Spleen (tissue), 11 donors: ENCODE results near the gene COQ8A. TPM values are rescaled to one million over a fixed set of nuclear protein-coding genes. Genes with fewer than 3 reads are reported as not detected.

Experiments
- DNase-seq: peaks from one replicate; pipeline ENCODE4 v3.0.0-alpha.2; 2020
- H3K27ac ChIP-seq, 8 donors: fragments of 200-600 bp; sonication (generic) in 7 of 8; 1 replicate in 4 of 8; 2 replicates in 4 of 8; pipeline versions ENCODE4 v1.5.0 to v1.8.0; 2016 to 2021; ENCODE audit warnings: inconsistent platforms in 4 of 8, mild to moderate bottlenecking in 4 of 8, moderate library complexity in 1 of 8
- H3K27me3 ChIP-seq, 7 donors: fragments of 200-600 bp; sonication (generic) in 6 of 7; replicated peaks in 1 of 7; 1 replicate in 4 of 7; 2 replicates in 3 of 7; pipeline versions ENCODE4 v1.5.0 to v1.8.0; 2016 to 2021; ENCODE audit warnings: inconsistent platforms in 3 of 7, mild to moderate bottlenecking in 1 of 7
- H3K36me3 ChIP-seq, 6 donors: fragments of 200-600 bp; sonication (generic) in 5 of 6; 1 replicate in 4 of 6; 2 replicates in 2 of 6; pipeline versions ENCODE4 v1.5.0 to v1.8.0; 2016 to 2021; ENCODE audit warnings: inconsistent platforms in 2 of 6
- H3K4me1 ChIP-seq, 6 donors: fragments of 200-600 bp; sonication (generic) in 5 of 6; 1 replicate in 3 of 6; 2 replicates in 3 of 6; pipeline versions ENCODE4 v1.5.0 to v1.8.0; 2016 to 2021; ENCODE audit warnings: inconsistent platforms in 3 of 6
- H3K4me3 ChIP-seq, 8 donors: fragments of 200-600 bp; sonication (generic) in 7 of 8; 1 replicate in 4 of 8; 2 replicates in 4 of 8; pipeline versions ENCODE4 v1.5.0 to v1.8.0; 2016 to 2021; ENCODE audit warnings: inconsistent platforms in 4 of 8, mild to moderate bottlenecking in 4 of 8, moderate library complexity in 2 of 8
- H3K9me3 ChIP-seq, 8 donors: fragments of 200-600 bp; sonication (generic) in 7 of 8; 1 replicate in 4 of 8; 2 replicates in 4 of 8; pipeline versions ENCODE4 v1.5.0 to v1.8.0; 2016 to 2021; ENCODE audit warnings: inconsistent platforms in 4 of 8
- CTCF ChIP-seq, 11 experiments: fragments of 200-600 bp in 7 of 11; fragments of 450-650 bp in 4 of 11; sonication (generic) in 4 of 11; IDR thresholded peaks in 8 of 11; conservative IDR thresholded peaks in 3 of 11; 1 replicate in 7 of 11; 2 replicates in 4 of 11; pipeline versions ENCODE4 v1.4.0 to v1.8.0; 2016 to 2021; ENCODE audit warnings: antibody characterized with exemption in 11 of 11, inconsistent platforms in 4 of 11, mild to moderate bottlenecking in 1 of 11
- POLR2A ChIP-seq, 3 donors: fragments of 450-650 bp; IDR thresholded peaks; one replicate each; pipeline ENCODE4 v1.5.1; 2017; ENCODE audit warnings: antibody characterized with exemption in 3 of 3, mild to moderate bottlenecking in 1 of 3
- POLR2AphosphoS5 ChIP-seq, 3 donors: sonication (generic); formaldehyde crosslinking; IDR thresholded peaks; one replicate each; pipeline ENCODE4 v1.5.1; 2017; ENCODE audit warnings: antibody characterized with exemption in 3 of 3
- WGBS, 5 donors: extraction: QIAGEN DNeasy Blood & Tissue Kit in 3 of 5; methylation state at CpG; one replicate each; pipeline versions ENCODE4 v1.1.5 to v1.1.7; 2013 to 2018; 5-methylcytosine and 5-hydroxymethylcytosine counted together
- intact Hi-C: fragments of 100-400 bp; cut with DNase I; formaldehyde crosslinking; loops from one replicate; pipeline ENCODE4 v1.15.0; 2023; ENCODE audit warnings: low total_unique reads
- polyA plus RNA-seq, 3 donors: library from polyadenylated mRNA; stranded (reverse); fragments of 200-250 nt; gene quantifications; one replicate each; pipeline ENCODE4 v1.2.1, GENCODE V29; 2013
- total RNA-seq, 7 donors: library from RNA; depleted of rRNA in 3 of 7; stranded (reverse); fragments of >200 nt in 3 of 7; fragmentation: NEBNext Ultra II Directional in 4 of 7; extraction: Animal tissue kit (Norgen Biotek cat#: 25700) in 4 of 7; gene quantifications; one replicate each; pipeline versions ENCODE4 v1.1.0 to v1.2.1, GENCODE V29; 2016 to 2021
- donor health status: healthy with polysubstance abuse.
- donor health status: DM: no; HTN: no; CAD: no; lungs with moderate emphysema.
- donor health status: DM: no; HTN: no; CAD: no.
- donor health status: Bipolar disorder and iron deficiency.
- donor health status: healthy.
- donor health status: DM: no; HTN: no; CAD: no.
- donor health status: DM: yes; HTN: yes; CAD: no.

Gene COQ8A
- total and polyA plus RNA-seq, 10 donors = 31.0 to 59.4 (median 41.2) TPM

- WGBS, 5 donors = 0 to 1% (median 0%) methylated on average over 17 to 51 of the region's 51 CpGs
- Histone ChIP-seq H3K4me3 (peak overlapping the region; percentile 66 to 90 (median 79)), H3K9me3 (peaks cover 0 to 18% (median 15%) of the 10 kb centered on the region in 8 donors), H3K4me1 (peaks cover 12 to 59% (median 47%) of the 10 kb centered on the region in 6 donors), H3K36me3 (no peaks in the 10 kb centered on the region), H3K27ac (peak overlapping the region; percentile 96 to 99 (median 97)), H3K27me3 (no peaks in the 10 kb centered on the region)
- DNase-seq = peak; percentile 96
- peak; percentile 72 to 98 (median 93) for TF ChIP-seq POLR2A (IDR thresholded peaks at IDR 0.05)
- TF ChIP-seq POLR2AphosphoS5 (IDR thresholded peaks at IDR 0.05) = peak; percentile 99 to 100 (median 99)
- TF ChIP-seq CTCF (IDR thresholded peaks at IDR 0.05 in 8 of 11, conservative IDR thresholded peaks at IDR 0.05 in 3 of 11) = no peak
- intact Hi-C loops = no loop called here
Measured at GRCh38 chr1:226939438-226940028, 561 bp upstream of the COQ8A start.

GRCh38 chr1:226940806-226941067 is 643 bp downstream of the COQ8A start:
- Histone ChIP-seq H3K27ac (peak overlapping the region in 6 of 8 donors; percentile 96 to 99 (median 98)), H3K36me3 (peaks cover 0 to 9% (median 0%) of the 10 kb centered on the region in 6 donors), H3K4me1 (peaks cover 12 to 71% (median 55%) of the 10 kb centered on the region in 6 donors), H3K9me3 (peaks cover 0 to 6% (median 3%) of the 10 kb centered on the region in 8 donors), H3K4me3 (peak overlapping the region; percentile 77 to 90 (median 83)), H3K27me3 (no peaks in the 10 kb centered on the region)
- intact Hi-C loops = no loop called here
- DNase-seq = no peak
- 38 to 42% (median 41%) methylated on average over 6 of the region's 6 CpGs for WGBS, 5 donors
- TF ChIP-seq POLR2AphosphoS5 (IDR thresholded peaks at IDR 0.05) = no peak
- TF ChIP-seq CTCF (IDR thresholded peaks at IDR 0.05 in 8 of 11, conservative IDR thresholded peaks at IDR 0.05 in 3 of 11) = no peak
- TF ChIP-seq POLR2A (IDR thresholded peaks at IDR 0.05) = no peak

GRCh38 chr1:226942392-226942791 is 2.3 kb downstream of the COQ8A start:
- no peak for DNase-seq
- Histone ChIP-seq H3K27ac (no peak overlapping the region), H3K27me3 (no peaks in the 10 kb centered on the region), H3K4me1 (peaks cover 12 to 84% (median 57%) of the 10 kb centered on the region in 6 donors), H3K36me3 (peaks cover 0 to 9% (median 0%) of the 10 kb centered on the region in 6 donors), H3K9me3 (no peaks in the 10 kb centered on the region), H3K4me3 (no peak overlapping the region)
- intact Hi-C loops = no loop called here
- no peak for TF ChIP-seq POLR2AphosphoS5 (IDR thresholded peaks at IDR 0.05)
- TF ChIP-seq CTCF (IDR thresholded peaks at IDR 0.05 in 8 of 11, conservative IDR thresholded peaks at IDR 0.05 in 3 of 11) = no peak
- no peak for TF ChIP-seq POLR2A (IDR thresholded peaks at IDR 0.05)
- WGBS, 5 donors = 78 to 86% (median 83%) methylated on average over 3 of the region's 3 CpGs

- H3K4me3 ChIP-seq = no peak overlapping the region
- no peak overlapping the region for H3K27ac ChIP-seq
- H3K9me3 ChIP-seq = peaks cover 0 to 7% (median 2%) of the 10 kb centered on the region in 8 donors
- DNase-seq = no peak
- WGBS, 5 donors = 71 to 86% (median 83%) methylated on average over 5 of the region's 5 CpGs
- peaks cover 12 to 77% (median 49%) of the 10 kb centered on the region in 6 donors for H3K4me1 ChIP-seq
- H3K36me3 ChIP-seq = peaks cover 0 to 9% (median 0%) of the 10 kb centered on the region in 6 donors
- H3K27me3 ChIP-seq = no peaks in the 10 kb centered on the region
- intact Hi-C loops = no loop called here
- TF ChIP-seq CTCF (IDR thresholded peaks at IDR 0.05 in 8 of 11, conservative IDR thresholded peaks at IDR 0.05 in 3 of 11) (no peak), POLR2A (IDR thresholded peaks at IDR 0.05) (no peak), POLR2AphosphoS5 (IDR thresholded peaks at IDR 0.05) (no peak)
Measured at GRCh38 chr1:226943156-226943555, 3.1 kb downstream of the COQ8A start.
